HepG2 (cell line): Measurements from ENCODE around the gene TCF25. TPM values are rescaled to one million over a fixed set of nuclear protein-coding genes. Genes with fewer than 3 reads are reported as not detected.

Experiments
- ARID4A ChIP-seq: sonication (generic); formaldehyde crosslinking; IDR thresholded peaks from 2 replicates; pipeline ENCODE4 v1.5.0; 2020; ENCODE audit warnings: mild to moderate bottlenecking, missing genetic modification reagents, borderline replicate concordance
- CHD4 ChIP-seq: fragments of 200-600 bp; sonication (generic); IDR thresholded peaks from 2 replicates; pipeline ENCODE4 v1.7.0; 2017; ENCODE audit warnings: mild to moderate bottlenecking, low read length, borderline replicate concordance
- HBP1 ChIP-seq: IDR thresholded peaks from 2 replicates; pipeline ENCODE4 v1.6.1; 2016; ENCODE audit warnings: low read depth, control low read depth
- IKZF4 ChIP-seq: sonication (generic); formaldehyde crosslinking; IDR thresholded peaks from 2 replicates; pipeline ENCODE4 v1.5.1; 2020; ENCODE audit warnings: borderline replicate concordance, mild to moderate bottlenecking, low read depth, missing genetic modification reagents; ENCODE audit errors: not compliant biosample characterization
- MLLT10 ChIP-seq: sonication (generic); formaldehyde crosslinking; IDR thresholded peaks from 2 replicates; pipeline ENCODE4 v1.4.0; 2020; ENCODE audit warnings: missing genetic modification reagents
- MYNN ChIP-seq: sonication (generic); formaldehyde crosslinking; IDR thresholded peaks from 2 replicates; pipeline ENCODE4 v1.4.0; 2020; ENCODE audit warnings: mild to moderate bottlenecking, low read depth, missing genetic modification reagents
- MZF1 ChIP-seq: sonication (generic); formaldehyde crosslinking; IDR thresholded peaks from 2 replicates; pipeline ENCODE4 v1.8.1; 2023; ENCODE audit warnings: mild to moderate bottlenecking, missing genetic modification reagents, borderline replicate concordance
- TERF1 ChIP-seq: sonication (generic); formaldehyde crosslinking; IDR thresholded peaks from 2 replicates; pipeline ENCODE4 v1.8.0; 2022; ENCODE audit warnings: mild to moderate bottlenecking, missing genetic modification reagents, moderate library complexity
- TOPORS ChIP-seq: sonication (generic); formaldehyde crosslinking; IDR thresholded peaks from 2 replicates; pipeline ENCODE4 v1.8.0; 2023; ENCODE audit warnings: mild to moderate bottlenecking, missing genetic modification reagents
- ZBTB10 ChIP-seq: sonication (generic); formaldehyde crosslinking; IDR thresholded peaks from 2 replicates; pipeline ENCODE4 v1.4.0; 2020; ENCODE audit warnings: missing genetic modification reagents, borderline replicate concordance
- ZNF235 ChIP-seq: sonication (generic); formaldehyde crosslinking; IDR thresholded peaks from 2 replicates; pipeline ENCODE4 v1.8.1; 2023; ENCODE audit warnings: mild to moderate bottlenecking, missing genetic modification reagents, borderline replicate concordance
- polyA plus RNA-seq, 8 experiments: library from polyadenylated mRNA; depleted of rRNA in 3 of 8; stranded (reverse) in 7 of 8; unstranded in 1 of 8; fragments of >200 nt; fragmentation: Illumina TruSeq in 4 of 8; extraction: Trizol in 4 of 8; gene quantifications; 2 replicates each; pipeline versions ENCODE4 v1.2.1 to v1.2.3, GENCODE V29; 2011 to 2016; ENCODE audit warnings: low read depth in 4 of 8, missing spikeins in 1 of 8, mixed read lengths in 1 of 8; ENCODE audit not compliant: insufficient read depth in 1 of 8
- total RNA-seq, 5 experiments: library from RNA; depleted of rRNA; stranded (reverse); fragments of >200 nt; fragmentation: Illumina TruSeq; extraction: Trizol; gene quantifications; 2 replicates each; pipeline ENCODE4 v1.2.3, GENCODE V29; 2016; ENCODE audit warnings: low read depth in 1 of 5
- TF ChIP-seq, protein P1 (sequence below): sonication (generic); formaldehyde crosslinking; IDR thresholded peaks from 2 replicates; pipeline ENCODE4 v1.4.0; 2020; ENCODE audit warnings: missing genetic modification reagents, borderline replicate concordance

The TCF25 gene
- total and polyA plus RNA-seq, 2 of the 13 experiments (the other 11 are each of a cell fraction or from before 2014, with no cell fraction given): 138 to 206 TPM

GRCh38 chr16:89827383-89828198 lies 45.8 kb upstream of the TCF25 start (continued):
- TF ChIP-seq ZBTB10 (CRISPR knock-in tag) (peak; percentile 32), IKZF4 (CRISPR knock-in tag) (no peak), TERF1 (CRISPR knock-in tag) (no peak), CHD4 (0 out of 2 replicates have a peak, but pooled peaks have one; percentile 43), MLLT10 (CRISPR knock-in tag) (no peak), ARID4A (CRISPR knock-in tag) (peak; percentile 73), TOPORS (no peak; the same call in 1 of the 2 replicates), HBP1 (CRISPR knock-in tag) (no peak), ZNF235 (CRISPR knock-in tag) (no peak), MYNN (CRISPR knock-in tag) (no peak), MZF1 (CRISPR knock-in tag) (0 out of 2 replicates have a peak, but pooled peaks have one; percentile 37)
- TF ChIP-seq, protein P1, sequence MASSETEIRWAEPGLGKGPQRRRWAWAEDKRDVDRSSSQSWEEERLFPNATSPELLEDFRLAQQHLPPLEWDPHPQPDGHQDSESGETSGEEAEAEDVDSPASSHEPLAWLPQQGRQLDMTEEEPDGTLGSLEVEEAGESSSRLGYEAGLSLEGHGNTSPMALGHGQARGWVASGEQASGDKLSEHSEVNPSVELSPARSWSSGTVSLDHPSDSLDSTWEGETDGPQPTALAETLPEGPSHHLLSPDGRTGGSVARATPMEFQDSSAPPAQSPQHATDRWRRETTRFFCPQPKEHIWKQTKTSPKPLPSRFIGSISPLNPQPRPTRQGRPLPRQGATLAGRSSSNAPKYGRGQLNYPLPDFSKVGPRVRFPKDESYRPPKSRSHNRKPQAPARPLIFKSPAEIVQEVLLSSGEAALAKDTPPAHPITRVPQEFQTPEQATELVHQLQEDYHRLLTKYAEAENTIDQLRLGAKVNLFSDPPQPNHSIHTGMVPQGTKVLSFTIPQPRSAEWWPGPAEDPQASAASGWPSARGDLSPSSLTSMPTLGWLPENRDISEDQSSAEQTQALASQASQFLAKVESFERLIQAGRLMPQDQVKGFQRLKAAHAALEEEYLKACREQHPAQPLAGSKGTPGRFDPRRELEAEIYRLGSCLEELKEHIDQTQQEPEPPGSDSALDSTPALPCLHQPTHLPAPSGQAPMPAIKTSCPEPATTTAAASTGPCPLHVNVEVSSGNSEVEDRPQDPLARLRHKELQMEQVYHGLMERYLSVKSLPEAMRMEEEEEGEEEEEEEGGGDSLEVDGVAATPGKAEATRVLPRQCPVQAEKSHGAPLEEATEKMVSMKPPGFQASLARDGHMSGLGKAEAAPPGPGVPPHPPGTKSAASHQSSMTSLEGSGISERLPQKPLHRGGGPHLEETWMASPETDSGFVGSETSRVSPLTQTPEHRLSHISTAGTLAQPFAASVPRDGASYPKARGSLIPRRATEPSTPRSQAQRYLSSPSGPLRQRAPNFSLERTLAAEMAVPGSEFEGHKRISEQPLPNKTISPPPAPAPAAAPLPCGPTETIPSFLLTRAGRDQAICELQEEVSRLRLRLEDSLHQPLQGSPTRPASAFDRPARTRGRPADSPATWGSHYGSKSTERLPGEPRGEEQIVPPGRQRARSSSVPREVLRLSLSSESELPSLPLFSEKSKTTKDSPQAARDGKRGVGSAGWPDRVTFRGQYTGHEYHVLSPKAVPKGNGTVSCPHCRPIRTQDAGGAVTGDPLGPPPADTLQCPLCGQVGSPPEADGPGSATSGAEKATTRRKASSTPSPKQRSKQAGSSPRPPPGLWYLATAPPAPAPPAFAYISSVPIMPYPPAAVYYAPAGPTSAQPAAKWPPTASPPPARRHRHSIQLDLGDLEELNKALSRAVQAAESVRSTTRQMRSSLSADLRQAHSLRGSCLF (CRISPR knock-in tag): no peak
